Liver (tissue), 9 donors: ENCODE data around the gene PLIN4. TPM values are rescaled to one million over a fixed set of nuclear protein-coding genes. Genes with fewer than 3 reads are reported as not detected.

ENCODE experiments used
- DNase-seq: peaks from one replicate; pipeline ENCODE4 v3.0.0-alpha.2; 2017; ENCODE audit warnings: low spot score
- H3K27ac ChIP-seq, 2 donors: one replicate each; pipeline ENCODE4 v1.7.0; 2013; ENCODE audit warnings: inconsistent platforms in 2 of 2, low read length in 2 of 2, control low read depth in 1 of 2, low read depth in 1 of 2, mild to moderate bottlenecking in 1 of 2
- H3K27me3 ChIP-seq, 4 donors: one replicate each; pipeline versions ENCODE4 v1.6.1 to v1.7.0; 2013; ENCODE audit warnings: low read length in 3 of 4, inconsistent platforms in 1 of 4, mild to moderate bottlenecking in 1 of 4, moderate library complexity in 1 of 4; ENCODE audit not compliant: control insufficient read depth in 4 of 4, insufficient read depth in 4 of 4
- H3K36me3 ChIP-seq, 4 donors: one replicate each; pipeline versions ENCODE4 v1.6.1 to v1.7.0; 2013; ENCODE audit warnings: low read length in 3 of 4, mild to moderate bottlenecking in 3 of 4, low read depth in 1 of 4, moderate library complexity in 1 of 4; ENCODE audit not compliant: control insufficient read depth in 4 of 4, insufficient read depth in 3 of 4
- H3K4me1 ChIP-seq, 4 donors: one replicate each; pipeline versions ENCODE4 v1.6.1 to v1.7.0; 2013; ENCODE audit warnings: low read length in 3 of 4, mild to moderate bottlenecking in 3 of 4, moderate library complexity in 1 of 4; ENCODE audit not compliant: control insufficient read depth in 4 of 4, insufficient read depth in 4 of 4
- H3K4me3 ChIP-seq, 3 donors: one replicate each; pipeline versions ENCODE4 v1.6.1 to v1.7.0; 2013; ENCODE audit warnings: low read length in 3 of 3, control low read depth in 1 of 3, low read depth in 1 of 3, mild to moderate bottlenecking in 1 of 3
- H3K9ac ChIP-seq, 2 donors: one replicate each; pipeline ENCODE4 v1.7.0; 2013; ENCODE audit warnings: low read length in 2 of 2, mild to moderate bottlenecking in 2 of 2, moderate library complexity in 2 of 2, control low read depth in 1 of 2, low read depth in 1 of 2
- H3K9me3 ChIP-seq, 4 donors: one replicate each; pipeline versions ENCODE4 v1.6.1 to v1.7.0; 2013; ENCODE audit warnings: low read length in 3 of 4; ENCODE audit not compliant: control insufficient read depth in 4 of 4
- CTCF ChIP-seq: fragments of 150-350 bp; IDR thresholded peaks from 2 replicates; pipeline ENCODE4 v1.5.1; 2017; ENCODE audit warnings: improper control_type of control experiment, low read depth, low read length; ENCODE audit not compliant: missing input control
- EGR1 ChIP-seq, 2 donors: IDR thresholded peaks; 2 replicates each; pipeline ENCODE4 v1.6.1; 2016 to 2018; ENCODE audit warnings: antibody characterized with exemption in 2 of 2, low read depth in 2 of 2
- FOXA2 ChIP-seq: IDR thresholded peaks from 2 replicates; pipeline ENCODE4 v1.6.1; 2016; ENCODE audit warnings: antibody characterized with exemption
- GABPA ChIP-seq, 2 donors: IDR thresholded peaks in 1 of 2; conservative IDR thresholded peaks in 1 of 2; 2 replicates each; pipeline ENCODE4 v1.6.1; 2016; ENCODE audit warnings: antibody characterized with exemption in 2 of 2, mild to moderate bottlenecking in 1 of 2, moderate library complexity in 1 of 2
- JUND ChIP-seq, 2 donors: IDR thresholded peaks; 2 replicates each; pipeline ENCODE4 v1.6.1; 2016; ENCODE audit warnings: antibody characterized with exemption in 2 of 2
- NR2F2 ChIP-seq: IDR thresholded peaks from 2 replicates; pipeline ENCODE4 v1.6.1; 2016; ENCODE audit warnings: antibody characterized with exemption
- RAD21 ChIP-seq, 2 donors: IDR thresholded peaks; 2 replicates each; pipeline ENCODE4 v1.6.1; 2016; ENCODE audit warnings: antibody characterized with exemption in 2 of 2, mild to moderate bottlenecking in 2 of 2
- REST ChIP-seq: IDR thresholded peaks from 2 replicates; pipeline ENCODE4 v1.6.1; 2016; ENCODE audit warnings: antibody characterized with exemption, mild to moderate bottlenecking
- RXRA ChIP-seq, 2 donors: IDR thresholded peaks; 2 replicates each; pipeline ENCODE4 v1.6.1; 2017 to 2018; ENCODE audit warnings: antibody characterized with exemption in 2 of 2, mild to moderate bottlenecking in 1 of 2
- SP1 ChIP-seq: IDR thresholded peaks from 2 replicates; pipeline ENCODE4 v1.6.1; 2018; ENCODE audit warnings: antibody characterized with exemption, mild to moderate bottlenecking
- TAF1 ChIP-seq: conservative IDR thresholded peaks from 2 replicates; pipeline ENCODE4 v1.6.1; 2016; ENCODE audit warnings: antibody characterized with exemption, mild to moderate bottlenecking
- YY1 ChIP-seq: IDR thresholded peaks from 2 replicates; pipeline ENCODE4 v1.6.1; 2016; ENCODE audit warnings: antibody characterized with exemption, mild to moderate bottlenecking
- ZBTB33 ChIP-seq: IDR thresholded peaks from 2 replicates; pipeline ENCODE4 v1.6.1; 2016; ENCODE audit warnings: antibody characterized with exemption
- WGBS: extraction: QIAGEN DNeasy Blood & Tissue Kit; methylation state at CpG from one replicate; pipeline ENCODE4 v1.1.7; 2013; 5-methylcytosine and 5-hydroxymethylcytosine counted together
- polyA plus RNA-seq, 2 donors: library from polyadenylated mRNA; stranded (reverse) in 1 of 2; unstranded in 1 of 2; fragments of 200-250 nt in 1 of 2; fragments of >200 nt in 1 of 2; fragmentation: Nextera tagmentation in 1 of 2; extraction: Ambion mirVana in 1 of 2; gene quantifications; one replicate each; pipeline versions ENCODE4 v1.2.1 to v1.2.3, GENCODE V29; 2013 to 2015
- total RNA-seq, 2 donors: library from RNA; depleted of rRNA; stranded (reverse); fragments of >200 nt; gene quantifications; one replicate each; pipeline ENCODE4 v1.2.3, GENCODE V29; 2014
- TF ChIP-seq, protein P1 (sequence below): IDR thresholded peaks from 2 replicates; pipeline ENCODE4 v1.6.1; 2016; ENCODE audit warnings: antibody characterized with exemption
- TF ChIP-seq, protein P2 (sequence below): IDR thresholded peaks from 2 replicates; pipeline ENCODE4 v1.6.1; 2016; ENCODE audit warnings: antibody characterized with exemption
- donor health status: healthy.
- donor health status: healthy.
- donor health status: healthy.
- donor health status: healthy.
- donor health status: healthy.

The PLIN4 gene
- total and polyA plus RNA-seq, 4 donors: 3.1 to 49.1 (median 9.5) TPM

- DNase-seq: no peak
- 91% methylated on average over 25 of the region's 25 CpGs for WGBS
- no peaks in the 10 kb centered on the region for H3K9me3 ChIP-seq
- H3K27ac ChIP-seq: no peak overlapping the region
- peaks cover 12 to 75% (median 27%) of the 10 kb centered on the region in 4 donors for H3K36me3 ChIP-seq
- H3K9ac ChIP-seq: no peak overlapping the region
- H3K27me3 ChIP-seq: no peaks in the 10 kb centered on the region
- no peaks in the 10 kb centered on the region for H3K4me1 ChIP-seq
- no peak overlapping the region for H3K4me3 ChIP-seq
- TF ChIP-seq NR2F2 (no peak), FOXA2 (no peak), CTCF (no peak), ZBTB33 (no peak), GABPA (IDR thresholded peaks at IDR 0.05 in 1 of 2, conservative IDR thresholded peaks at IDR 0.05 in 1 of 2) (no peak), JUND (IDR thresholded peaks at IDR 0.05) (no peak), RXRA (IDR thresholded peaks at IDR 0.05) (no peak), REST (no peak), RAD21 (IDR thresholded peaks at IDR 0.05) (no peak), SP1 (no peak), TAF1 (no peak), YY1 (no peak), EGR1 (IDR thresholded peaks at IDR 0.05; ENCODE audit: low read depth in 2 of 2) (no peak)
- TF ChIP-seq, protein P1, sequence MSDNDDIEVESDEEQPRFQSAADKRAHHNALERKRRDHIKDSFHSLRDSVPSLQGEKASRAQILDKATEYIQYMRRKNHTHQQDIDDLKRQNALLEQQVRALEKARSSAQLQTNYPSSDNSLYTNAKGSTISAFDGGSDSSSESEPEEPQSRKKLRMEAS: no peak
- TF ChIP-seq, protein P2, sequence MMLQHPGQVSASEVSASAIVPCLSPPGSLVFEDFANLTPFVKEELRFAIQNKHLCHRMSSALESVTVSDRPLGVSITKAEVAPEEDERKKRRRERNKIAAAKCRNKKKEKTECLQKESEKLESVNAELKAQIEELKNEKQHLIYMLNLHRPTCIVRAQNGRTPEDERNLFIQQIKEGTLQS: no peak
Measured at GRCh38 chr19:4503132-4503824, 15.0 kb downstream of the PLIN4 start.
